G401.6 (cell line): ENCODE data around the gene RELT.

Source experiments
- FAIRE-seq: peaks from 2 replicates; lab custom pipeline; 2012; peaks lifted over from hg19 to GRCh38; lab: Jason Lieb, UNC

The RELT gene

GRCh38 chr11:73392108-73393010, 16.2 kb downstream of the RELT start:
- FAIRE-seq = no peak

DNA sequence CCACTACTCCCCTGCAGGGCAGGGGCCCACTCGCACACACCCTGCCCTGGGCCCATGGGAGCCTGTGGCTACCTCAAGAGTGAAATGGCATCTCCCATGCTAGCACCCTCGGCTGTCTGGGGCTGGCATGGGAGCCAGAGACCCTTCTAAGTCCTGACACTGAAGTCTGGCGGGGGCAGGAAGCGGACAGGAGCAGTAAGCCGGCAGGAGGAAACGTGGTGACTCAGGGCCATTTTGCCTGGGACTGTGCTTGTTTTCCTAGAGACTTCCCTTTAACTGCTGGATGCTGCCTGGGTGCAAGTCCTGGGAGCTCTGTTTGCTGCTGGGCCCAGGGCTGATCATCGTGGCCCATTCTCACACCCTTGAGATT, 16.8 kb downstream of the RELT start:
- no peak for FAIRE-seq

DNA sequence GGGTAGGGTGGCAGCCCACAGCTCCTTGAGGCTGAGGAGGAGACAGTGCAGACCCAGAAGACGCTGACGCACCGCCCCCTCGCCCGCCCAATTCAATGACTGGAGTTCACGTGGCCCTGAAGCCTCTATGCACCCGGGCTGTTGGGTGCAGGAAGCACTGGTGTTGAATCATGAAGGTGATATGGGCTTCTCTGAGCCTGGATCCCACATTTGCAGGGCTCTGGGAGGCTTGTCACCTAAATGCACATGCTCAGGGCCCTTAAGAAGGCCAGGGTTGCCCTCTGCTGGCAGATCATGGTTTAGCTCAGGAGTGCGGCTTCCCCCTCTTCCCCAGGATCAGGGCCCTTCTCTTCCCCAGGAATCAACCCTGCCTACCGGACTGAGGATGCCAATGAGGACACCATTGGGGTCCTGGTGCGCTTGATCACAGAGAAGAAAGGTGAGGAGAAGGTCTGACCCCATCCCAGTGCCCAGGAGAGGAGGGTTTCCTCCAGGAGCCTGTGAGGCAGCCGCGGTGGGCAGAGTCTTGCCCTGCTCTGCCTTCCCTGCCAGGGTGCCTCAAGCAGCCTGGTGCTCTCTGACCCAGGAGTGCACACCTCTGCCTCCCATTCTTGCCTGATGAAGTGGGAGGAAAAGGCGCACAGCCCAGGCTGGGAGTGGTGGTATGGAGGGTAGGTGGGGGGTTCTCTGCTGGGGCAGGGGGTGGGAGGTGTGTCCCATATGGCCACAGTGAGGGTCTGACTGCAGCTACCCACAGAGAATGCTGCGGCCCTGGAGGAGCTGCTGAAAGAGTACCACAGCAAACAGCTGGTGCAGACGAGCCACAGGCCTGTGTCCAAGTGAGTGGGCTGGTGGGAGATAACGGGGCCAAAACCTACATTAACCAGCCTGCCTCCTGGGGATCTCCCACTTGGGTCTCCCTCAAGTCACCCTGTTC, 17.5 kb downstream of the RELT start:
- FAIRE-seq = peak; percentile 92

DNA sequence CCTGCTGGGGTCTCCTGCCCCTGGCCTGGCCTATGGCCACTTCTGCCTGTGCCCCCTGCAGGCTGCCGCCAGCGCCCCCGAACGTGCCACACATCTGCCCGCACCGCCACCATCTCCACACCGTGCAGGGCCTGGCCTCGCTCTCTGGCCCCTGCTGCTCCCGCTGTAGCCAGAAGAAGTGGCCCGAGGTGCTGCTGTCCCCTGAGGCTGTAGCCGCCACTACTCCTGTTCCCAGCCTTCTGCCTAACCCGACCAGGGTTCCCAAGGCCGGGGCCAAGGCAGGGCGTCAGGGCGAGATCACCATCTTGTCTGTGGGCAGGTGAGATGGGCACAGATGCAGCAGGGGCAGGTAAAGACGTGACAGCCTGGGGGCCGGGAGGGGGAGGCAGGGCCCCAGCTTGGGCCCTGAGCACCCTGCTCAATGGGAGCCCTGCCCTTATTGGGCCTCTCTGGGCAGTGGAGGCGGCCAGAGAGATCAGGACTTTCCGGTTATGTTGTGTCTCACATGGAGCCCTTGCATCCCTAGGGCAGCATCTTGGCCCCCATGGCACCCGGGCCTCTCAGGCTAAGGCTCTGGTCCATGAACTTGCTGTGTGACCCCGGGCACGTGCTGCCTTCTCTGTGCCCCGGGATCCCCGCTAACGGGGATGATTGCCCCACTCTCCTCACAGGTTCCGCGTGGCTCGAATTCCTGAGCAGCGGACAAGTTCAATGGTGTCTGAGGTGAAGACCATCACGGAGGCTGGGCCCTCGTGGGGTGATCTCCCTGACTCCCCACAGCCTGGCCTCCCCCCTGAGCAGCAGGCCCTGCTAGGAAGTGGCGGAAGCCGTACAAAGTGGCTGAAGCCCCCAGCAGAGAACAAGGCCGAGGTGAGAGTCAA, 18.5 kb downstream of the RELT start:
- FAIRE-seq = no peak

GRCh38 chr11:73395297-73396208, 19.4 kb downstream of the RELT start:
- no peak for FAIRE-seq

- FAIRE-seq = no peak
Observed at GRCh38 chr11:73396251-73396930, 20.2 kb downstream of the RELT start.

GRCh38 chr11:73396985-73397384, 20.8 kb downstream of the RELT start:
- no peak for FAIRE-seq

DNA sequence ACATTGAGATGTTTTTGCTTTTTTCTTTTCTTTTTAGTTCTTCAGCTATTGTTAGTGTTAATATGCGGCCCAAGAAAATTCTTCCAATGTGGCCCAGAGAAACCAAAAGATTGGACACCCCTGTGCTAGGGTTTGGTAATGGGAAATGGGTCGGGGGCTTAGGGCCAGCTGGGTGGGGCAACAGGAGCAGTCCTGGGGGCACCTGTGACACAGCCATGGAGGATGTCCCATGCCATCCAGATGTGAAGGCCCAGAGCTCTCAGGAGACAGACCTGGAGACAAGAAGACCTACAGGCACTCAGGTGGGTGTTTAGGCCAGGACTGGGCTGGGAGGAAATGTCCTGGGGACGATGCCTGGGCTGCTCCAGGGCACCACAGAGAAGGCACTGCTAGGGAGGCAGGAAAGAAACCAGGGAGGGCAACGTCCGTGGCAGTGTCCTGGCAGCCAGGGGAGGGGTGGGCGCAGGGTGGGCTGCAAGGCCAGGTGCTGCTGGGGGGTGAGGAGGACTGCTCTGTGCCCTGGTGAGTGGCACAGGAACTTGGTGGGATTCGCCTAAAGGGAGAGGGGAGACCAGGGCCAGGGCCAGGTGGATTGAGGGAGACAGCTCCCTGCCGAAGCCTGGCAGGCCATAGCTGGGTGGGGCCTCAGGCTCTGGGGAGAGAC, 21.4 kb downstream of the RELT start:
- no peak for FAIRE-seq

- FAIRE-seq = no peak
Observed at GRCh38 chr11:73398132-73398526, 21.9 kb downstream of the RELT start.

DNA sequence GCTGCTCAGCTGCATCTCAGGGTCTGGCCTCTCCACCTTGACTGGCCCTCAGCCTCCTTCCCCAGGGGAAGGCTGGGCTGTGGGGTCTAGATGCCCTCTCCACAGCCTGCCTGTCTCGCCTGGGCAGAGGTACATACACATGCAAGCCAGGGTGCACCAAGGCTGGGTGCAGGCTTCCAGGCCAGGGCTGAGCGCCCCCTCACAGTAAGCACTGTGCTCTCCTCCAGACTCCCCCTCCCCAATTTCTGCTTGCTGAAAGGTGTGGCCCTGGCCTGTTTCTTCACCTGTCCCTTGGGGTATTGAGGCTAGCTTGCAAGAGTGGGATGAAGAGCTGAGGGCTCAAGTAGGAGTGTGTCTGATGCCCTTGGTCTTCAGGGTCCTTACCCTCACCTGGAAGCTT, 22.5 kb downstream of the RELT start:
- no peak for FAIRE-seq

- no peak for FAIRE-seq
Observed at GRCh38 chr11:73399159-73399590, 23.0 kb downstream of the RELT start.

DNA sequence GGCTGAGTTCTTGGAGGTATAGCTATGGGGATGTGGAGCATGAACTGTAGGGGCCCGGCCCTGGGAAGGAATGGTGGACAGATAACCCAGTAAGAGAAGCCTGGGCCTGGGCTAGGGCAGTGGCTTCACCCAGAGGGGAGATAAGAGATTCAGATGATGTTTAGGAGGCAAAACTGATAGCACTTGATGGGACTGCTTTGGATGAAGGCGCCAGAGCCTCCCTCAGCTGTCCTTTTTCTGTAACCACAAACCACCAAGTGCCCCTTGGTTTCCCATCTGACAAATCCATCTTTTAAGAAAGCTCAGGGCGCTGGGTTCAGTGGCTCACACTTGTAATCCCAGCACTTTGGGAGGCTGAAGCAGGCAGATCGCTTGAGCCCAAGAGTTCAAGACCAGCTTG, 23.4 kb downstream of the RELT start:
- no peak for FAIRE-seq

- no peak for FAIRE-seq
Observed at GRCh38 chr11:73400293-73400692, 24.1 kb downstream of the RELT start.

DNA sequence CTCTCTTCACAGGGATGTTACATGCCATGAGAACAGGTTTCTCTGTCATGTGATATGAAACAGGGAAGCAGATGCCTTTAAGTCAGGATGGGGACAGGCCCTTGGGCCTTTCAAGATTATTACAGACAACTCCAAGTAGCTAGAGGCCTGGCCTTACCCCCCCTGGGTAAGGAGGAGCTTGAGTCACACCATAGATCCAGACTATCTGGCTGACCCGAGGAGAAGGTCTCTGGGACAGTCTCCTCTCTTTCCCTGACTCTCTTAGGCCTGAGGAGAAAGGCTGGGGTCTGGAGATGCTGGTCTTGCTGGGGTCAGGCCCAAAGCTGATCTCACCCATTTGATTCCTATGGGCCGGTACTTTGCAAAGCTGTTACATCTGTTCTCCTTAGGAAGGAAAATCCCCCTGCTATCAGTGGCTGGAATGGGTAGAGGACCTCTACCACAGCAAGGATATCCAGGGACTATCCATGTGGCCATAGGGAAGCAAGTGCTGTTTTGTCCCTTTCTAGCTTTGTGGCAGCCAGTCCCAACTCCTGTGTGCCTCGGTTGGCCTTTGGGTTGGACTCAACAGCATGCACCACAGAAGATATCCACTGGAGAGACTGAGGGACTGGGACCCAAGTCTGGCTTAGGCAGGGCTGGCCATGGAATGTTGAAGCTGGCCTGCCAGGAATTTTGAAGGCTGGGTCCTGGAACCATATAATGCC, 25.2 kb downstream of the RELT start:
- FAIRE-seq = no peak

DNA sequence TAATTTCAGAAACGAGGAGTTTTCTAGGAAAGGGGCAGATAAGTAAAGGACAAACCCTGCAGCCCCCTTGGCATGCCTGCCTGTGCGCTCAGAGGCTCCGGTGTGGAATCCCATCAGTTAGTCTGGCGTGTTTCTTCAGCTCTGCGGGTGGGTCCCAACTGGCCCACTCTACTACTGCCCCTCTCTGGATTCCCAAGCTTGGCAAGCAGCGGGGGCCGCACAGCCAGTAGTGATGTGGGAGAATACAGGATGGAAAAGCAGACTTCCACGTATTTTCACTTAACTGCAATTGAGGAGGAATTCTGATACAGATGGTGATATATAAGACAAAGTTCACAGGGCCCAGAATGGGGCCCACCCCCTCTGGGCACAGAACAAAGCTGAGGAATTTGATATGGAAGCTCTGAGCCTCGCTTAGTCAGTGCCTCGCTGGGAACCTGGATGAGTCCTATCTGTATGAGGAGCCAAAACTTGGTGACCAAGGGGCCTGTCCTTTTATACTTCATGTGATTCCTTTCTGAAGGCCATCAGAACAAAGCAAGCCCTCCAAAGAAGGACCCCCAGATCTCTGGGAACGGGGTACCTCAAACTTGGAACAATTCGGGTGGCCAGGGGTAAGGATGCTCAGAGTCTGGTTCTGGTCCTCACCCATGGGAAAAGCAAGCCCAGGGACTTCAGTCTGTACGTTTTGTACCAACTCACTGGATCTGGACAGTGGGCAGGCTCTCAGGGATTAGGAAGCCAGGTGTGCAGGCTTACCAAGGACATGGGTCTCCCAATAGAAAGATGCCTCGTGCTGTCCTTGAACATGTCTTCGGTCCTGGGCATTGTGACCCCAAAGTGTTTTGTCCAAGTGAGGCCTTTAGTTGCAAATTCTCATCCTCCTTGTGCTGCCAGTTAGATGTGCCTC, 26.0 kb downstream of the RELT start:
- no peak for FAIRE-seq

GRCh38 chr11:73402834-73403185, 26.6 kb downstream of the RELT start:
- no peak for FAIRE-seq

GRCh38 chr11:73403541-73403940, 27.3 kb downstream of the RELT start:
- FAIRE-seq = no peak

GRCh38 chr11:73404048-73404447, 27.8 kb downstream of the RELT start:
- FAIRE-seq = peak; percentile 3
